Measurements from ENCODE around the gene MS4A15.

- TF ChIP-seq ZNF274 (IDR thresholded peaks at IDR 0.05; ENCODE audit: low read depth, low read length) (no peak), SUZ12 (IDR thresholded peaks at IDR 0.05; ENCODE audit: extremely low read depth, insufficient read depth, insufficient read length) (no peak)
Measured at GRCh38 chr11:60739114-60739513, 17.6 kb upstream of the MS4A15 start.
